ENCODE results near the gene TSNAX.

The TSNAX gene

GRCh38 chr1:231601824-231602672, 73.6 kb downstream of the TSNAX start:
- no peak for DNase-seq (ENCODE audit: low read depth, low spot score)

GRCh38 chr1:231602673-231602984, 74.2 kb downstream of the TSNAX start:
- DNase-seq (ENCODE audit: low read depth, low spot score): no peak

- no peak for DNase-seq (ENCODE audit: low read depth, low spot score)
Observed at GRCh38 chr1:231603598-231604275, 75.3 kb downstream of the TSNAX start.

- no peak for DNase-seq (ENCODE audit: low read depth, low spot score)
Observed at GRCh38 chr1:231604276-231604621, 75.8 kb downstream of the TSNAX start.

- no peak for DNase-seq (ENCODE audit: low read depth, low spot score)
Observed at GRCh38 chr1:231605149-231606100, 77.0 kb downstream of the TSNAX start.

GRCh38 chr1:231606712-231607111, 78.2 kb downstream of the TSNAX start:
- no peak for DNase-seq (ENCODE audit: low read depth, low spot score)

- no peak for DNase-seq (ENCODE audit: low read depth, low spot score)
Observed at GRCh38 chr1:231610388-231610787, 81.9 kb downstream of the TSNAX start.

- no peak for DNase-seq (ENCODE audit: low read depth, low spot score)
Observed at GRCh38 chr1:231611111-231611510, 82.6 kb downstream of the TSNAX start.

GRCh38 chr1:231611851-231612250, 83.4 kb downstream of the TSNAX start:
- DNase-seq (ENCODE audit: low read depth, low spot score): no peak

GRCh38 chr1:231612393-231613089, 84.1 kb downstream of the TSNAX start:
- no peak for DNase-seq (ENCODE audit: low read depth, low spot score)

GRCh38 chr1:231613419-231614349, 85.2 kb downstream of the TSNAX start:
- no peak for DNase-seq (ENCODE audit: low read depth, low spot score)
